ENCODE results near the gene FOXP1. TPM values are rescaled to one million over a fixed set of nuclear protein-coding genes. Genes with fewer than 3 reads are reported as not detected.

The FOXP1 gene
- total and polyA plus RNA-seq, 2 experiments from 2014 or later, result 76.8 to 99.8 TPM

DNA sequence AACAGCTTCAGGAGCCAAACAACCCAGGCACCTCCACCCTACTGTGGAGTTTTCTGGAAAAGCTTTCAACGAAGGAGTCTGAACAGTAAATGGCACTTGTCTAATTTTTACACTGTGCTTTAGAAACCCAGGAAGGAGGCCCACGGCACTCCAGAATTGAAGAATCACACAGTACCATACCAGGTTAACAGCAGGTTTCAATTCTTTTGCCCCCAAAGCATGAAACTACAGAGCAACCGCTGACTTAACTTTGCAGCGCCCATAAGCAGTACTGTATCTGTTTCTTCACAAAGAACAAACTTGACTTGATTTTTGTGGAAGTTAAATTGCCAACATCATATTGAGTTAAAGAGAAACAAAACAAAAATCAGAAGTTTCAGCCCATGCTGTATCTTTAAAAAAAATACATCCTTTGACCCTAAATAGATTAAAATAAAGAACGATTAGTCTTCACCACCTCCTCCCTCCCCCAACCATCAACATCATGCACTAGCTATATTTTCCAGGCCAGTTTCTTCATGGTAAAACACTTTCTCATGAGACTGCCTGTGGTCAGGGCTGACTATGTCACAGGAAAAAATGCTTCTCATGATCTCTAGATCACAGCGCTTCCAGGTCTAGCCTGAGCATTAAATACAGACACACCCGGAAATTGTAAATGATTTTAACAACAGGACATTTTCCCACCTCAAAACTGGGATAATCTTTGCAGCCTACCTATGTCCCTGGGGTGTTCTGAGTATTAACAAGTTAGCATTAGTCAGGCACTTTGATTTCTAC is 456.3 kb downstream of the FOXP1 start:
- peaks cover 25% of the 10 kb centered on the region for H3K4me1 ChIP-seq (ENCODE audit: insufficient read depth)
- no peaks in the 10 kb centered on the region for H3K9me2 ChIP-seq (replicated peaks; ENCODE audit: insufficient read depth)
- TF ChIP-seq, protein P1, sequence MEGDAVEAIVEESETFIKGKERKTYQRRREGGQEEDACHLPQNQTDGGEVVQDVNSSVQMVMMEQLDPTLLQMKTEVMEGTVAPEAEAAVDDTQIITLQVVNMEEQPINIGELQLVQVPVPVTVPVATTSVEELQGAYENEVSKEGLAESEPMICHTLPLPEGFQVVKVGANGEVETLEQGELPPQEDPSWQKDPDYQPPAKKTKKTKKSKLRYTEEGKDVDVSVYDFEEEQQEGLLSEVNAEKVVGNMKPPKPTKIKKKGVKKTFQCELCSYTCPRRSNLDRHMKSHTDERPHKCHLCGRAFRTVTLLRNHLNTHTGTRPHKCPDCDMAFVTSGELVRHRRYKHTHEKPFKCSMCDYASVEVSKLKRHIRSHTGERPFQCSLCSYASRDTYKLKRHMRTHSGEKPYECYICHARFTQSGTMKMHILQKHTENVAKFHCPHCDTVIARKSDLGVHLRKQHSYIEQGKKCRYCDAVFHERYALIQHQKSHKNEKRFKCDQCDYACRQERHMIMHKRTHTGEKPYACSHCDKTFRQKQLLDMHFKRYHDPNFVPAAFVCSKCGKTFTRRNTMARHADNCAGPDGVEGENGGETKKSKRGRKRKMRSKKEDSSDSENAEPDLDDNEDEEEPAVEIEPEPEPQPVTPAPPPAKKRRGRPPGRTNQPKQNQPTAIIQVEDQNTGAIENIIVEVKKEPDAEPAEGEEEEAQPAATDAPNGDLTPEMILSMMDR (IDR thresholded peaks at IDR 0.05; ENCODE audit: poor library complexity), result no peak
- H2AFZ ChIP-seq, result no peak overlapping the region
- peak; percentile 40 for DNase-seq (ENCODE audit: low spot score)
- H3K27me3 ChIP-seq, result no peaks in the 10 kb centered on the region
- H3K4me2 ChIP-seq, result peak overlapping the region; percentile 83
- WGBS (ENCODE audit: low lambda C conversion rate, missing lambda C conversion rate), result 62% methylated on average over 7 of the region's 7 CpGs
- no peaks in the 10 kb centered on the region for H3K9me3 ChIP-seq (ENCODE audit: low read depth)
- H4K20me1 ChIP-seq (ENCODE audit: insufficient read depth, poor library complexity, severe bottlenecking), result no peaks in the 10 kb centered on the region
- H3K4me3 ChIP-seq, result peak overlapping the region; percentile 0
- no peaks in the 10 kb centered on the region for H3K36me3 ChIP-seq (replicated peaks; ENCODE audit: insufficient read depth, low read depth)
- peak overlapping the region; percentile 96 for H3K27ac ChIP-seq
- peaks cover 84% of the 10 kb centered on the region for H3K79me2 ChIP-seq

GRCh38 chr3:71125738-71126137 is 457.8 kb downstream of the FOXP1 start:
- Histone ChIP-seq H3K36me3 (replicated peaks; ENCODE audit: insufficient read depth, low read depth) (no peaks in the 10 kb centered on the region), H3K4me1 (ENCODE audit: insufficient read depth) (peaks cover 10% of the 10 kb centered on the region), H3K4me3 (no peak overlapping the region), H3K4me2 (no peak overlapping the region), H3K9me2 (replicated peaks; ENCODE audit: insufficient read depth) (no peaks in the 10 kb centered on the region), H3K9me3 (ENCODE audit: low read depth) (no peaks in the 10 kb centered on the region), H4K20me1 (ENCODE audit: insufficient read depth, poor library complexity, severe bottlenecking) (no peaks in the 10 kb centered on the region), H3K27me3 (no peaks in the 10 kb centered on the region), H3K79me2 (peaks cover 92% of the 10 kb centered on the region), H3K27ac (no peak overlapping the region), H2AFZ (no peak overlapping the region)
- 100% methylated on average over 1 of the region's 1 CpG for WGBS (ENCODE audit: low lambda C conversion rate, missing lambda C conversion rate)
- no peak for DNase-seq (ENCODE audit: low spot score)
- TF ChIP-seq EZH2phosphoT487 (IDR thresholded peaks at IDR 0.05; ENCODE audit: low read depth, severe bottlenecking, unreplicated experiment) (no peak), EZH2 (IDR thresholded peaks at IDR 0.05; ENCODE audit: borderline replicate concordance) (no peak)
- TF ChIP-seq, protein P1 (IDR thresholded peaks at IDR 0.05; ENCODE audit: poor library complexity), result no peak

DNA sequence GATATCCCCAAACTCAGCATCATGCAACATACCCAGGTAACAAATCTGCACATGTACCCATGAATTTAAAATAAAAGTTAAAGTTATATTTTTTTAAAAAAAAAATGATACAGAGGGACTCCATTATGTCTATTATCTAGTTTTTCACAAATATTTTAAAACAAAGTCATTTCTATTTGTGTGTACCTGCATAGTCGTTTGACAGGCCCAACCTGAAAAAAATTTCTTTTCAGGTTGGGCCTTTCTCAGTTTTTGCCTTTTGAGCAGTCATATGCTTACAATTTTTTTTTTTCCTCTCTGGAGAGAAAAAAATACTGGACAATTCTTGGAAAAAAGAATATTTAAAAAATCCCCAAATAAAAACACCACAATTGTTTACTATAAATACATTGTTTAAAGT is 459.5 kb downstream of the FOXP1 start:
- no peaks in the 10 kb centered on the region for H3K9me3 ChIP-seq (ENCODE audit: low read depth)
- H3K27me3 ChIP-seq, result no peaks in the 10 kb centered on the region
- H4K20me1 ChIP-seq (ENCODE audit: insufficient read depth, poor library complexity, severe bottlenecking), result no peaks in the 10 kb centered on the region
- TF ChIP-seq, protein P1 (IDR thresholded peaks at IDR 0.05; ENCODE audit: poor library complexity), result no peak
- TF ChIP-seq EZH2phosphoT487 (IDR thresholded peaks at IDR 0.05; ENCODE audit: low read depth, severe bottlenecking, unreplicated experiment) (no peak), EZH2 (IDR thresholded peaks at IDR 0.05; ENCODE audit: borderline replicate concordance) (no peak)
- H3K9me2 ChIP-seq (replicated peaks; ENCODE audit: insufficient read depth), result no peaks in the 10 kb centered on the region
- no peak overlapping the region for H3K4me3 ChIP-seq
- DNase-seq (ENCODE audit: low spot score), result no peak
- H3K4me1 ChIP-seq (ENCODE audit: insufficient read depth), result peaks cover 17% of the 10 kb centered on the region
- H3K36me3 ChIP-seq (replicated peaks; ENCODE audit: insufficient read depth, low read depth), result no peaks in the 10 kb centered on the region
- no peak overlapping the region for H3K27ac ChIP-seq
- WGBS (ENCODE audit: low lambda C conversion rate, missing lambda C conversion rate), result 63% methylated on average over 1 of the region's 1 CpG
- no peak overlapping the region for H2AFZ ChIP-seq
- H3K4me2 ChIP-seq, result no peak overlapping the region
- H3K79me2 ChIP-seq, result peaks cover 90% of the 10 kb centered on the region
